ENCODE measurements around the gene TP53RK.

DNA sequence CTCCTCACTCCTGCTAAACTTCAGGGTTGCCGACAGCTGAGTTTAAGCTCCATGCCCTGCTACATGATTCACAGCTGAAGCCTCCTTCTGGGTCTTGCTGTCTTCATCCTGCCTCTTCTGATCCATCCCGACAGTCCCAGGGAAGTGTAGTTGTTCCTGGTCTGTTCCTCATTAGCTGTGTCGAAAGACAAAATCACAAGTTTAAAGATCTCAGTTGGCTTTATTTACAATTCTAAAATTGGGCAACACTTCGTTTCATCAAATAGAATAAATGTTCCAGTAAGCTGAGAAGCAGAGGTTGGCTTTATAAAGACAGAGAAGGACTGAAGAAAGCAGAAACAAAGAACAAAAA lies 16.1 kb upstream of the TP53RK start:
- TF ChIP-seq, protein P1, sequence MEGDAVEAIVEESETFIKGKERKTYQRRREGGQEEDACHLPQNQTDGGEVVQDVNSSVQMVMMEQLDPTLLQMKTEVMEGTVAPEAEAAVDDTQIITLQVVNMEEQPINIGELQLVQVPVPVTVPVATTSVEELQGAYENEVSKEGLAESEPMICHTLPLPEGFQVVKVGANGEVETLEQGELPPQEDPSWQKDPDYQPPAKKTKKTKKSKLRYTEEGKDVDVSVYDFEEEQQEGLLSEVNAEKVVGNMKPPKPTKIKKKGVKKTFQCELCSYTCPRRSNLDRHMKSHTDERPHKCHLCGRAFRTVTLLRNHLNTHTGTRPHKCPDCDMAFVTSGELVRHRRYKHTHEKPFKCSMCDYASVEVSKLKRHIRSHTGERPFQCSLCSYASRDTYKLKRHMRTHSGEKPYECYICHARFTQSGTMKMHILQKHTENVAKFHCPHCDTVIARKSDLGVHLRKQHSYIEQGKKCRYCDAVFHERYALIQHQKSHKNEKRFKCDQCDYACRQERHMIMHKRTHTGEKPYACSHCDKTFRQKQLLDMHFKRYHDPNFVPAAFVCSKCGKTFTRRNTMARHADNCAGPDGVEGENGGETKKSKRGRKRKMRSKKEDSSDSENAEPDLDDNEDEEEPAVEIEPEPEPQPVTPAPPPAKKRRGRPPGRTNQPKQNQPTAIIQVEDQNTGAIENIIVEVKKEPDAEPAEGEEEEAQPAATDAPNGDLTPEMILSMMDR (IDR thresholded peaks at IDR 0.05): no peak
- no peak for TF ChIP-seq POLR2A (IDR thresholded peaks at IDR 0.05)

Measured in upper lobe of left lung (tissue), 4 donors.